ENCODE data around the gene ANKRD50.

Gene ANKRD50, protein sequence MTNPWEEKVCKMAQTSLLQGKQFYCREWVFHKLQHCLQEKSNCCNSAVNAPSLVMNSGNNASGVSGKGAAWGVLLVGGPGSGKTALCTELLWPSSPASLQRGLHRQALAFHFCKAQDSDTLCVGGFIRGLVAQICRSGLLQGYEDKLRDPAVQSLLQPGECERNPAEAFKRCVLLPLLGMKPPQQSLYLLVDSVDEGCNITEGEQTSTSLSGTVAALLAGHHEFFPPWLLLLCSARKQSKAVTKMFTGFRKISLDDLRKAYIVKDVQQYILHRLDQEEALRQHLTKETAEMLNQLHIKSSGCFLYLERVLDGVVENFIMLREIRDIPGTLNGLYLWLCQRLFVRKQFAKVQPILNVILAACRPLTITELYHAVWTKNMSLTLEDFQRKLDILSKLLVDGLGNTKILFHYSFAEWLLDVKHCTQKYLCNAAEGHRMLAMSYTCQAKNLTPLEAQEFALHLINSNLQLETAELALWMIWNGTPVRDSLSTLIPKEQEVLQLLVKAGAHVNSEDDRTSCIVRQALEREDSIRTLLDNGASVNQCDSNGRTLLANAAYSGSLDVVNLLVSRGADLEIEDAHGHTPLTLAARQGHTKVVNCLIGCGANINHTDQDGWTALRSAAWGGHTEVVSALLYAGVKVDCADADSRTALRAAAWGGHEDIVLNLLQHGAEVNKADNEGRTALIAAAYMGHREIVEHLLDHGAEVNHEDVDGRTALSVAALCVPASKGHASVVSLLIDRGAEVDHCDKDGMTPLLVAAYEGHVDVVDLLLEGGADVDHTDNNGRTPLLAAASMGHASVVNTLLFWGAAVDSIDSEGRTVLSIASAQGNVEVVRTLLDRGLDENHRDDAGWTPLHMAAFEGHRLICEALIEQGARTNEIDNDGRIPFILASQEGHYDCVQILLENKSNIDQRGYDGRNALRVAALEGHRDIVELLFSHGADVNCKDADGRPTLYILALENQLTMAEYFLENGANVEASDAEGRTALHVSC (N-terminal part only)

DNA sequence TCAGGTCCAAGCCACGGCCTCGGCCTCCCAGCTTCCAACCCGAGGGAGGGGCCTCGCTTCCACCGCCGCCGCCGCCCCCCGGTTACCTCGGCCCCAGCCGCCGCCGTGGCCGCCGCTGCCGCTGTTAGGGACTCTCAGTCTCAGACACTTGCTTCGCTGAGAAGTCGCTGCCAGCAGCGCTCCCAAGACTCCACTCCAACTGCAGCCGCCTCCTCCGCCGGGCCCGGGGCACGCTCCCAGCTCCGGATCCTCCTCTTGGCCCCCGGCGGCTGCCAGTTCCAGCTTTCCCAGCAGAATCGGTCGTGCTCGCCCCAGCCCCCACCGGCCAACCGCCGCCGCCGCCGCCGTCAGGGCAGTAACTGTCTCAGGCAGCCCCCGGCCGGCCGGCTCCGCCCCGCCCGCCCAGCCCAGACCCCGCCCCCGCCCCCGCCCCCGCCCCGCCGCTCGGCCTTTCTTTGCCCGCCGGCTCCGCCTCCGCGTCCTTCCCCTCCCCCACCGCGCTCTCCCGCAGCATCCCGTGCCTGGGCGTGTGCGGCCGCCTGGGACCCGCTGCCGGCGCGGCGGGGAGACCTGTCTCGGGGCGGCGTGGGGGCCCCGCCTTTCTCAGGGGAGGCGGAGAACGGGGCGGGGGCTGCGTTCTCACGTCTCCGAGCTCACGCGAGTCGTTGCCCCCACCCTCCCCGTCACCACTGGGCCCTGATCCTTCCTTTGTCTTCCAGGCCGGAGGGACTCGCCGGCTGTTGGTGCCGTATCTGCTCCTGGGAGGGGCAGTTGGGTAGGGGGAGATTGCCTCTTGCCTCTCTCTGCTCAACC, at the start of gene ANKRD50:
Gene ANKRD50, minus strand, starts transcription at position 361 of the 813 bp plus-strand sequence. CDS start 2,221 bp downstream, outside the sequence.
- peak; percentile 40; the same call in 1 of the 2 replicates for TF ChIP-seq ZBTB7A (IDR thresholded peaks at IDR 0.05; ENCODE audit: low read depth)
- TF ChIP-seq CREB1 (IDR thresholded peaks at IDR 0.05; ENCODE audit: low read depth), result no peak
- TF ChIP-seq EGR1 (IDR thresholded peaks at IDR 0.05), result peak; percentile 51
- TF ChIP-seq, protein P1, sequence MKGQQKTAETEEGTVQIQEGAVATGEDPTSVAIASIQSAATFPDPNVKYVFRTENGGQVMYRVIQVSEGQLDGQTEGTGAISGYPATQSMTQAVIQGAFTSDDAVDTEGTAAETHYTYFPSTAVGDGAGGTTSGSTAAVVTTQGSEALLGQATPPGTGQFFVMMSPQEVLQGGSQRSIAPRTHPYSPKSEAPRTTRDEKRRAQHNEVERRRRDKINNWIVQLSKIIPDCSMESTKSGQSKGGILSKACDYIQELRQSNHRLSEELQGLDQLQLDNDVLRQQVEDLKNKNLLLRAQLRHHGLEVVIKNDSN (IDR thresholded peaks at IDR 0.05), result no peak
- TF ChIP-seq RAD21 (IDR thresholded peaks at IDR 0.05; ENCODE audit: low read depth), result peak; percentile 9; the same call in 1 of the 2 replicates
- peak; percentile 16; the same call in 1 of the 2 replicates for TF ChIP-seq TCF12 (IDR thresholded peaks at IDR 0.05; ENCODE audit: low read depth)
- TF ChIP-seq EP300 (IDR thresholded peaks at IDR 0.05; ENCODE audit: borderline replicate concordance), result 0 out of 2 replicates have a peak, but pooled peaks have one; percentile 20
- TF ChIP-seq TAF1 (IDR thresholded peaks at IDR 0.05; ENCODE audit: low read depth), result peak; percentile 55
- TF ChIP-seq NFIC (IDR thresholded peaks at IDR 0.05), result 0 out of 2 replicates have a peak, but pooled peaks have one; percentile 16
- TF ChIP-seq, protein P2, sequence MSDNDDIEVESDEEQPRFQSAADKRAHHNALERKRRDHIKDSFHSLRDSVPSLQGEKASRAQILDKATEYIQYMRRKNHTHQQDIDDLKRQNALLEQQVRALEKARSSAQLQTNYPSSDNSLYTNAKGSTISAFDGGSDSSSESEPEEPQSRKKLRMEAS (IDR thresholded peaks at IDR 0.05), result peak; percentile 5; the same call in 1 of the 2 replicates

DNA sequence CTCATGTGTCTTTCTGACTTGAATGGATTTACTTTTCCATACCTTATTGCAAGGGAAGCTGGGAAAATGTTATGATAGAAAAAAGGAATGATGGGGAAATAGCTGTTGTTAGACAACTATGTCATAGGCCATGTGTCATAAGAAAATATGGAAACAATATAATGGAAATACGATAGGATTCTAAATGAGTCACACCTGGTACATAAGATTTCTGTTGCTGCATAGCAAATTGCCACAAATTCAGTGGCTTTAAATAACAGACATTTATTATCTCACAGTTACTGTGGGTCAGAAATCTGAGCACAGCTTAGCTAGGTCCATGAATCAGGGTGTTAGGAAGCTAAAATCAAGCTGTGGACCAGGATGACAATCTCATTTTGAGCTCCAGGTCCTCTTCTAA, 44.6 kb upstream of the ANKRD50 start:
- no peak for TF ChIP-seq TAF1 (IDR thresholded peaks at IDR 0.05; ENCODE audit: low read depth)
- TF ChIP-seq YY1 (IDR thresholded peaks at IDR 0.05; ENCODE audit: low read depth), result no peak
- no peak for TF ChIP-seq RAD21 (IDR thresholded peaks at IDR 0.05; ENCODE audit: low read depth)
- TF ChIP-seq, protein P1 (IDR thresholded peaks at IDR 0.05), result no peak
- TF ChIP-seq EP300 (IDR thresholded peaks at IDR 0.05; ENCODE audit: borderline replicate concordance), result no peak
- TF ChIP-seq, protein P3, sequence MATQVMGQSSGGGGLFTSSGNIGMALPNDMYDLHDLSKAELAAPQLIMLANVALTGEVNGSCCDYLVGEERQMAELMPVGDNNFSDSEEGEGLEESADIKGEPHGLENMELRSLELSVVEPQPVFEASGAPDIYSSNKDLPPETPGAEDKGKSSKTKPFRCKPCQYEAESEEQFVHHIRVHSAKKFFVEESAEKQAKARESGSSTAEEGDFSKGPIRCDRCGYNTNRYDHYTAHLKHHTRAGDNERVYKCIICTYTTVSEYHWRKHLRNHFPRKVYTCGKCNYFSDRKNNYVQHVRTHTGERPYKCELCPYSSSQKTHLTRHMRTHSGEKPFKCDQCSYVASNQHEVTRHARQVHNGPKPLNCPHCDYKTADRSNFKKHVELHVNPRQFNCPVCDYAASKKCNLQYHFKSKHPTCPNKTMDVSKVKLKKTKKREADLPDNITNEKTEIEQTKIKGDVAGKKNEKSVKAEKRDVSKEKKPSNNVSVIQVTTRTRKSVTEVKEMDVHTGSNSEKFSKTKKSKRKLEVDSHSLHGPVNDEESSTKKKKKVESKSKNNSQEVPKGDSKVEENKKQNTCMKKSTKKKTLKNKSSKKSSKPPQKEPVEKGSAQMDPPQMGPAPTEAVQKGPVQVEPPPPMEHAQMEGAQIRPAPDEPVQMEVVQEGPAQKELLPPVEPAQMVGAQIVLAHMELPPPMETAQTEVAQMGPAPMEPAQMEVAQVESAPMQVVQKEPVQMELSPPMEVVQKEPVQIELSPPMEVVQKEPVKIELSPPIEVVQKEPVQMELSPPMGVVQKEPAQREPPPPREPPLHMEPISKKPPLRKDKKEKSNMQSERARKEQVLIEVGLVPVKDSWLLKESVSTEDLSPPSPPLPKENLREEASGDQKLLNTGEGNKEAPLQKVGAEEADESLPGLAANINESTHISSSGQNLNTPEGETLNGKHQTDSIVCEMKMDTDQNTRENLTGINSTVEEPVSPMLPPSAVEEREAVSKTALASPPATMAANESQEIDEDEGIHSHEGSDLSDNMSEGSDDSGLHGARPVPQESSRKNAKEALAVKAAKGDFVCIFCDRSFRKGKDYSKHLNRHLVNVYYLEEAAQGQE (IDR thresholded peaks at IDR 0.05; ENCODE audit: low read depth), result no peak
- no peak for TF ChIP-seq FOXM1 (IDR thresholded peaks at IDR 0.05; ENCODE audit: borderline replicate concordance, low read depth)
- no peak for TF ChIP-seq EGR1 (IDR thresholded peaks at IDR 0.05)

DNA sequence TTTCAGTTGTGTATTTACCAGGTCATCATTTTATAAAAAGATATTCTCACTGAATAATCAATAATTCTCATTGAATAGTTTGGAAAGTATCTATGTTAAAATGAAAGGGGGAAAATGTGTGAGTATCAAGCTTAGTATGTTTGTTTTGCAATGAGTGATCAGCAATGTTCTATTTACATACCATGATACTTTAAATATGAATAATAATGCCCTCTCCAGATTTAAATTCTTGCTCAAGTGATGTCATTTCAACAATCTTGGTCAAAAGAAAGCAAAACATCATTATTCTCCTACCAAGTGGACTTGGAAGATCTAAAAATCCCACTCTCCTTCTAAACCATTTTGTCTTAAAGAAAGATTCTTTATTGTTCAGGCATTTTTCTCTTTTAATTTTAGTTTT, 42.1 kb upstream of the ANKRD50 start:
- TF ChIP-seq TAF1 (IDR thresholded peaks at IDR 0.05; ENCODE audit: low read depth), result no peak
- TF ChIP-seq TCF12 (IDR thresholded peaks at IDR 0.05; ENCODE audit: low read depth), result no peak
- no peak for TF ChIP-seq YY1 (IDR thresholded peaks at IDR 0.05; ENCODE audit: low read depth)
- no peak for TF ChIP-seq NFIC (IDR thresholded peaks at IDR 0.05)
- no peak for TF ChIP-seq CREB1 (IDR thresholded peaks at IDR 0.05; ENCODE audit: low read depth)
- no peak for TF ChIP-seq EGR1 (IDR thresholded peaks at IDR 0.05)
- TF ChIP-seq CEBPB (IDR thresholded peaks at IDR 0.05), result no peak
- no peak for TF ChIP-seq FOXM1 (IDR thresholded peaks at IDR 0.05; ENCODE audit: borderline replicate concordance, low read depth)
- TF ChIP-seq RAD21 (IDR thresholded peaks at IDR 0.05; ENCODE audit: low read depth), result no peak
- TF ChIP-seq, protein P2 (IDR thresholded peaks at IDR 0.05), result no peak
- TF ChIP-seq ZBTB7A (IDR thresholded peaks at IDR 0.05; ENCODE audit: low read depth), result no peak

DNA sequence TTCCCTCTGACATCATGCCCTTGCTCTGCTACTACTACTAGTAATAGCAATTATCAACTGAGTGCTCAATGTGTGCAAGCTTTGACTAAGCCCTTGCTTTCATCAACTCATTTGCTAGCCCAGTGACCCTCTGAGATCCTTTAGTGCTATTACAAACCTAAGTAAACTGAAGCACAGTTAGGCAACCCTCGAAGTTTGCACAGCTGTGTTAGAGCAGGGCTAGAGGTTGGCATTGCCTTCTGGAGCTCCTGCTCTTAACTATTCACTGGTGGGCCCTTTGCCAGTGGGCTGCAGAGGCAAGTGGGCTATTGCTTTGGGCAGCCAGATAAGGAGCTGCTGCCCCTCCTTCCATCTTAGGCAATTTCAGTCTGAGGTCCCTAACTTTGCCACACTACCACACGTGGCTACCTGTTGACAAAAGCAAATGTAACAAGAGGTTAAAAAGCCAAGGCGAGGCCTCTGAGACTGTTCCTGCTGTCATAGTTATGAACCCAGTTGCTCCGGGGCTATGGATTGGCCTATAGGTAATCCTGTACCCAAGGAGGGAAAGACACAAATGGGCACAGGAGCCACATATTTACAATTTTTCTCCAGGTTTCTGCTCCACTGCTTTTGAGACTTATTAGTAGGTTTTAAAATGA, 41.5 kb upstream of the ANKRD50 start:
- TF ChIP-seq TEAD4 (IDR thresholded peaks at IDR 0.05) (no peak), FOXM1 (IDR thresholded peaks at IDR 0.05; ENCODE audit: borderline replicate concordance, low read depth) (no peak), EP300 (IDR thresholded peaks at IDR 0.05; ENCODE audit: borderline replicate concordance) (no peak), NFIC (IDR thresholded peaks at IDR 0.05) (no peak), ZBTB7A (IDR thresholded peaks at IDR 0.05; ENCODE audit: low read depth) (no peak), TCF12 (IDR thresholded peaks at IDR 0.05; ENCODE audit: low read depth) (no peak), RAD21 (IDR thresholded peaks at IDR 0.05; ENCODE audit: low read depth) (no peak), YY1 (IDR thresholded peaks at IDR 0.05; ENCODE audit: low read depth) (no peak), EGR1 (IDR thresholded peaks at IDR 0.05) (no peak), CREB1 (IDR thresholded peaks at IDR 0.05; ENCODE audit: low read depth) (no peak), CEBPB (IDR thresholded peaks at IDR 0.05) (no peak), TAF1 (IDR thresholded peaks at IDR 0.05; ENCODE audit: low read depth) (no peak)
- TF ChIP-seq, protein P2 (IDR thresholded peaks at IDR 0.05), result no peak
- TF ChIP-seq, protein P3 (IDR thresholded peaks at IDR 0.05; ENCODE audit: low read depth), result no peak
- TF ChIP-seq, protein P1 (IDR thresholded peaks at IDR 0.05), result no peak

Measured in Ishikawa (cell line).